Measurements from ENCODE around the gene PDE1C.

DNA sequence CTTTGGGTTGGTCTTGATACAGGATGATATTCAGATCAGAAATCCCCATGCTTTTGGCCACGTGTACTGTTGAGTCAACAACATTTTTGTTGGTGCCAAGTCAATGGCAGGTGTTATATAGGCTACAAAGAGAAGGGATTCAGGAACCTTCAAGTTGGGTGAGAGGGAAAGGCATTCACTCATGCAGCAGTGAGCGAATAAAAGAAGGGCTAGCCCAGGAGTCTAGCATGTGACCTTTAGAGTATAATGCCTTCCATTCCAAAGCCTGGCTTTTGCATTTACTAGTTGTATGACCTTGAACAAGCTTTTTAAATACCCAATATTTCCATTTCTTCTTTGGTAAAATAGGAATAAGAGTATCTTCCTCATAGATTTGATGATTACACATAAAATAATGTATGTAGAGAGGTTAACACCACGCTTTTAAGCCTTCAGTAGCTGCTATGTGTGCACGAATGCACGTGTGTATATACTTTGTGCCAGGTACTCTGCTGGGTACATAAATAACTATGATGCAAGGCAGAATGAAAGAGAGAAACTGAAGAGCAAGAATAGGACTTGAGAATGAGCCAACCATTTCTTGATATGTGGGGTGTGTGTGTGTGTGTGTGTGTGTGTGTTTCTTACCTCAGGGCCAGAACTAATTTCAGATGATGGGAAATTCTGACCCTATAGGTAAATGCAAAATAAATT is 163.6 kb downstream of the PDE1C start:
- TF ChIP-seq POLR2A (IDR thresholded peaks at IDR 0.05), result no peak
- TF ChIP-seq, protein P1, sequence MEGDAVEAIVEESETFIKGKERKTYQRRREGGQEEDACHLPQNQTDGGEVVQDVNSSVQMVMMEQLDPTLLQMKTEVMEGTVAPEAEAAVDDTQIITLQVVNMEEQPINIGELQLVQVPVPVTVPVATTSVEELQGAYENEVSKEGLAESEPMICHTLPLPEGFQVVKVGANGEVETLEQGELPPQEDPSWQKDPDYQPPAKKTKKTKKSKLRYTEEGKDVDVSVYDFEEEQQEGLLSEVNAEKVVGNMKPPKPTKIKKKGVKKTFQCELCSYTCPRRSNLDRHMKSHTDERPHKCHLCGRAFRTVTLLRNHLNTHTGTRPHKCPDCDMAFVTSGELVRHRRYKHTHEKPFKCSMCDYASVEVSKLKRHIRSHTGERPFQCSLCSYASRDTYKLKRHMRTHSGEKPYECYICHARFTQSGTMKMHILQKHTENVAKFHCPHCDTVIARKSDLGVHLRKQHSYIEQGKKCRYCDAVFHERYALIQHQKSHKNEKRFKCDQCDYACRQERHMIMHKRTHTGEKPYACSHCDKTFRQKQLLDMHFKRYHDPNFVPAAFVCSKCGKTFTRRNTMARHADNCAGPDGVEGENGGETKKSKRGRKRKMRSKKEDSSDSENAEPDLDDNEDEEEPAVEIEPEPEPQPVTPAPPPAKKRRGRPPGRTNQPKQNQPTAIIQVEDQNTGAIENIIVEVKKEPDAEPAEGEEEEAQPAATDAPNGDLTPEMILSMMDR (IDR thresholded peaks at IDR 0.05), result no peak
